OCI-LY7 (cell line): ENCODE results near the gene CST7. TPM values are rescaled to one million over a fixed set of nuclear protein-coding genes. Genes with fewer than 3 reads are reported as not detected.

Experiments
- BruUV-seq: library from RNA; stranded (reverse); fragments of 400-500 nt; replicated peaks from 2 replicates; lab custom pipeline; 2021; lab: Mats Ljungman, UMichigan
- CTCF ChIA-PET: fragments of 300-600 bp; sonication (Branson Sonifier 250); formaldehyde crosslinking; loops from one replicate; lab custom pipeline; 2022; ENCODE audit warnings: antibody characterized with exemption; ENCODE audit not compliant: unreplicated experiment; lab: Charles Lee
- POLR2A ChIA-PET: fragments of 300-600 bp; sonication (Branson Sonifier 250); formaldehyde crosslinking; loops from one replicate; lab custom pipeline; 2022; ENCODE audit warnings: antibody characterized with exemption; lab: Charles Lee
- DNase-seq: peaks from one replicate; pipeline ENCODE4 v3.0.0-alpha.2; 2015; ENCODE audit warnings: low spot score
- H2AFZ ChIP-seq: fragments of 200-600 bp; sonication (generic), shearing (Covaris generic); 2 replicates; pipeline ENCODE4 v1.6.1; 2014; ENCODE audit warnings: mild to moderate bottlenecking, antibody characterized with exemption, low read length, moderate library complexity
- H3K27ac ChIP-seq: fragments of 200-600 bp; sonication (generic); 2 replicates; pipeline ENCODE4 v1.5.1; 2014; ENCODE audit warnings: mixed run types, low read depth, mild to moderate bottlenecking, moderate library complexity, low read length, inconsistent platforms; ENCODE audit not compliant: poor library complexity, severe bottlenecking
- H3K36me3 ChIP-seq: fragments of 200-600 bp; sonication (generic); 2 replicates; pipeline ENCODE4 v1.6.1; 2014; ENCODE audit warnings: mild to moderate bottlenecking, antibody characterized with exemption, low read length, moderate library complexity, mixed read lengths; ENCODE audit not compliant: insufficient read depth
- H3K4me1 ChIP-seq: fragments of 200-600 bp; sonication (generic); 2 replicates; pipeline ENCODE4 v1.5.1; 2014; ENCODE audit warnings: mild to moderate bottlenecking, low read length; ENCODE audit not compliant: insufficient read depth, poor library complexity, severe bottlenecking
- H3K4me2 ChIP-seq: fragments of 200-600 bp; sonication (generic); 2 replicates; pipeline ENCODE4 v1.6.1; 2014; ENCODE audit warnings: mild to moderate bottlenecking, low read length
- H3K4me3 ChIP-seq: fragments of 200-600 bp; sonication (generic); 2 replicates; pipeline ENCODE4 v1.5.1; 2014; ENCODE audit warnings: mild to moderate bottlenecking, low read depth, low read length; ENCODE audit not compliant: poor library complexity, severe bottlenecking
- H3K79me2 ChIP-seq: fragments of 200-600 bp; sonication (generic); 2 replicates; pipeline ENCODE4 v1.6.1; 2016; ENCODE audit warnings: low read depth, mild to moderate bottlenecking, low read length, moderate library complexity, mixed read lengths; ENCODE audit not compliant: insufficient read depth
- H3K9me2 ChIP-seq: fragments of 200-600 bp; sonication (generic); 2 replicates; pipeline ENCODE4 v1.6.1; 2016; ENCODE audit warnings: mild to moderate bottlenecking, low read length, mixed read lengths; ENCODE audit not compliant: insufficient read depth
- H3K9me3 ChIP-seq: fragments of 200-600 bp; sonication (generic); 2 replicates; pipeline ENCODE4 v1.6.1; 2014; ENCODE audit warnings: mild to moderate bottlenecking, mixed run types, low read length, mixed read lengths
- H4K20me1 ChIP-seq: fragments of 200-600 bp; sonication (generic); 2 replicates; pipeline ENCODE4 v1.6.1; 2014; ENCODE audit warnings: mild to moderate bottlenecking, antibody characterized with exemption, low read length, moderate library complexity, mixed read lengths; ENCODE audit not compliant: insufficient read depth
- EZH2phosphoT487 ChIP-seq: fragments of 200-600 bp; sonication (generic); IDR thresholded peaks from 2 replicates; pipeline ENCODE4 v1.6.1; 2018; ENCODE audit warnings: low read depth, borderline replicate concordance, mild to moderate bottlenecking, mixed run types, antibody characterized with exemption, low read length, moderate library complexity, mixed read lengths
- intact Hi-C: fragments of 100-400 bp; cut with micrococcal nuclease; formaldehyde crosslinking; loops from one replicate; pipeline ENCODE4 v1.10.0; 2022; ENCODE audit not compliant: unreplicated experiment
- total RNA-seq, 2 experiments: library from RNA; depleted of rRNA in 1 of 2; stranded (reverse); fragments of >200 nt in 1 of 2; shearing (Covaris generic) in 1 of 2; gene quantifications; 2 replicates each; pipeline ENCODE4 v1.2.3, GENCODE V29; 2014 to 2022
- TF ChIP-seq, protein P1 (sequence below): fragments of 200-600 bp; sonication (generic); conservative IDR thresholded peaks from 2 replicates; pipeline ENCODE4 v1.5.1; 2014; ENCODE audit warnings: mild to moderate bottlenecking, antibody characterized with exemption, low read length, moderate library complexity, mixed read lengths

Gene CST7
- total RNA-seq, 2 experiments from 2014 or later, result not detected

DNA sequence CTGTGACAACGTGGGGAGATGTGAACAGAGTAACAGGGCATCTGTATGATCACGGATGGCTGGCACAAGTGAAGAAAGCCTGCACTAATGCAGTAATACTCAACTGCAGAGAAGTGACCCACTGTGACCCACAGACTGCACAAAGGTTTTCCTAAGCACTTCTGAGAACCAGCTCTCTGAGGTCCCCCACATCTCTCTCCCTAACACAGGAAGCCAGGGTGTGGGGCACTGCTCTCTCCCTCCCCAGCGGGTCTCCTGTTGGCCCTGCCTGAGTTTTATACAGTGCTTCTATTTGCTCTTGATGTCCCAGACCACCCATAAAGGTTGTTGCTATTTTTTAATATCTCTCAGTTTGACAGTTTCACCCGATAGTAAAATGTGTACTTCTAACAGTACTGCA lies 32.2 kb downstream of the CST7 start:
- CTCF ChIA-PET, result no interaction called here

DNA sequence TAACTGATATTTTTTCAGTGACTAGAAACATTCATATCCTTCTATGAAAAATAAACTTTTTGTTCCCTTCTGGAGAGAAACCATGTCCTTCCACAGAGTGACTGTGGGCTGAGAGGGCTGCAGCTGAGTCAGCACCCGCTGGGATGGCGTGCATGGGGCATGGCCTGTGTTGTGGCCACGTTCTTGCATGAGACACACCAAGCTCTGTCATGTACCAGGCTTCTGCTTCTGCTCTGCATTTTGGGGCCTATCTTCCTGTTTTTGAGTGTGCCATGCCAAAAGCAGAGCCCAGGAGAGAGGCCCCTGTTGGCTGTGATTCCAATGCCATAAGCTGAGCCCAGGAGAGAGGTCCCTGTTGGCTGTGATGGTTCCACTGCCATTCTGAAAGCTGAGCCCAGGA lies 32.7 kb downstream of the CST7 start:
- CTCF ChIA-PET, result no interaction called here
- Histone ChIP-seq H4K20me1 (peaks cover 2% of the 10 kb centered on the region; the same call in 1 of the 2 replicates), H3K4me2 (no peak overlapping the region), H3K27ac (no peak overlapping the region), H3K4me3 (no peak overlapping the region), H2AFZ (no peak overlapping the region), H3K36me3 (peaks cover 70% of the 10 kb centered on the region), H3K79me2 (no peaks in the 10 kb centered on the region), H3K9me3 (no peaks in the 10 kb centered on the region), H3K4me1 (no peaks in the 10 kb centered on the region), H3K9me2 (no peaks in the 10 kb centered on the region)
- no peak for TF ChIP-seq EZH2phosphoT487
- TF ChIP-seq, protein P1, sequence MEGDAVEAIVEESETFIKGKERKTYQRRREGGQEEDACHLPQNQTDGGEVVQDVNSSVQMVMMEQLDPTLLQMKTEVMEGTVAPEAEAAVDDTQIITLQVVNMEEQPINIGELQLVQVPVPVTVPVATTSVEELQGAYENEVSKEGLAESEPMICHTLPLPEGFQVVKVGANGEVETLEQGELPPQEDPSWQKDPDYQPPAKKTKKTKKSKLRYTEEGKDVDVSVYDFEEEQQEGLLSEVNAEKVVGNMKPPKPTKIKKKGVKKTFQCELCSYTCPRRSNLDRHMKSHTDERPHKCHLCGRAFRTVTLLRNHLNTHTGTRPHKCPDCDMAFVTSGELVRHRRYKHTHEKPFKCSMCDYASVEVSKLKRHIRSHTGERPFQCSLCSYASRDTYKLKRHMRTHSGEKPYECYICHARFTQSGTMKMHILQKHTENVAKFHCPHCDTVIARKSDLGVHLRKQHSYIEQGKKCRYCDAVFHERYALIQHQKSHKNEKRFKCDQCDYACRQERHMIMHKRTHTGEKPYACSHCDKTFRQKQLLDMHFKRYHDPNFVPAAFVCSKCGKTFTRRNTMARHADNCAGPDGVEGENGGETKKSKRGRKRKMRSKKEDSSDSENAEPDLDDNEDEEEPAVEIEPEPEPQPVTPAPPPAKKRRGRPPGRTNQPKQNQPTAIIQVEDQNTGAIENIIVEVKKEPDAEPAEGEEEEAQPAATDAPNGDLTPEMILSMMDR, result no peak
- no TSS peak for BruUV-seq
- intact Hi-C loops, result no loop called here
- POLR2A ChIA-PET, result no interaction called here
- DNase-seq, result no peak

More for the DNA sequence above, 32.2 kb downstream of the CST7 start:
- H3K4me3 ChIP-seq, result no peak overlapping the region
- H3K27ac ChIP-seq, result no peak overlapping the region
- H2AFZ ChIP-seq, result no peak overlapping the region
- no peaks in the 10 kb centered on the region for H3K4me1 ChIP-seq
- TF ChIP-seq EZH2phosphoT487, result no peak
- TF ChIP-seq, protein P1, result no peak
- H3K9me3 ChIP-seq, result peaks cover 5% of the 10 kb centered on the region; the same call in 1 of the 2 replicates
- no peak for DNase-seq
- H3K36me3 ChIP-seq, result peaks cover 75% of the 10 kb centered on the region
- H3K4me2 ChIP-seq, result no peak overlapping the region
- no peaks in the 10 kb centered on the region for H4K20me1 ChIP-seq
- no TSS peak for BruUV-seq
- no peaks in the 10 kb centered on the region for H3K79me2 ChIP-seq
- POLR2A ChIA-PET, result no interaction called here
- H3K9me2 ChIP-seq, result no peaks in the 10 kb centered on the region
- intact Hi-C loops, result no loop called here

DNA sequence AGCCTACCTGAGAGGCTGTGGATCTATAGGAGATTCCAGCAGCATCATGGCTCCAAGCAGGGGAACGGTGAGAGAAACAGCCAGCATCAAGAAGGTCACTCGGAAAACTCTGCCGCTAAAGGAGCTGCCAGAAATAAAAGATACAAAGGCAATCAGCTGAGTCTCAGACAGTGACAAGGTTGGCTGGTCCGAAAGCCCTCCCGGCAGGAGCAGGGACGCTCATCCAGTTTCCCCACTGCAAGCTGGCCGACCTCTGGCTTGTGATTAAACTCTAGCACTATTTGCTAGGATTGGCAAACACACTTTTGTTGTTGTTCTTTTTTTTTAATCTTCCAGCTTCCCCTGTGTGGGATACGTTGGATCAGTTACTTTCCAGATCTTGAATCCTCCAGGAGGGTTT lies 34.8 kb downstream of the CST7 start:
- Histone ChIP-seq H3K36me3 (peaks cover 63% of the 10 kb centered on the region), H3K9me2 (no peaks in the 10 kb centered on the region), H3K79me2 (no peaks in the 10 kb centered on the region), H4K20me1 (peaks cover 6% of the 10 kb centered on the region; the same call in 1 of the 2 replicates), H3K9me3 (no peaks in the 10 kb centered on the region), H2AFZ (no peak overlapping the region), H3K4me2 (no peak overlapping the region), H3K27ac (no peak overlapping the region), H3K4me1 (no peaks in the 10 kb centered on the region), H3K4me3 (no peak overlapping the region)
- DNase-seq, result no peak
- TF ChIP-seq EZH2phosphoT487, result no peak
- TF ChIP-seq, protein P1, result no peak
- ChIA-PET POLR2A (no interaction called here), CTCF (no interaction called here)
- intact Hi-C loops, result no loop called here
- BruUV-seq, result no TSS peak
